Mucosa of descending colon (tissue), 3 donors: ENCODE measurements around the gene FHIT. TPM values are rescaled to one million over a fixed set of nuclear protein-coding genes. Genes with fewer than 3 reads are reported as not detected.

ENCODE experiments used
- ATAC-seq: fragments of 200-7000 bp; cut with Tn5 transposase; one replicate; pipeline ENCODE4 v1.9.1; 2020; ENCODE audit warnings: mild to moderate bottlenecking, moderate library complexity
- DNase-seq, 3 donors: peaks; one replicate each; pipeline ENCODE4 v3.0.0-alpha.2; 2020
- H3K36me3 ChIP-seq: fragments of 200-600 bp; one replicate; pipeline ENCODE4 v1.8.0; 2021; ENCODE audit warnings: low read depth, mild to moderate bottlenecking
- H3K4me1 ChIP-seq: fragments of 200-600 bp; one replicate; pipeline ENCODE4 v1.8.0; 2021; ENCODE audit warnings: low read depth, mild to moderate bottlenecking
- H3K4me3 ChIP-seq: fragments of 200-600 bp; one replicate; pipeline ENCODE4 v1.8.0; 2021; ENCODE audit warnings: mild to moderate bottlenecking
- H3K9me3 ChIP-seq: fragments of 200-600 bp; one replicate; pipeline ENCODE4 v1.8.0; 2021; ENCODE audit warnings: mild to moderate bottlenecking
- CTCF ChIP-seq: fragments of 200-600 bp; IDR thresholded peaks from one replicate; pipeline ENCODE4 v1.8.0; 2022; ENCODE audit warnings: antibody characterized with exemption, mild to moderate bottlenecking
- intact Hi-C, 2 donors: fragments of 100-400 bp; cut with DNase I in 1 of 2; cut with micrococcal nuclease in 1 of 2; formaldehyde crosslinking; loops; one replicate each; pipeline versions ENCODE4 v1.11.0 to v1.11.1; 2022; cut with DNase I, micrococcal nuclease
- total RNA-seq, 3 donors: library from RNA; stranded (reverse); fragmentation: NEBNext Ultra II Directional in 2 of 3; extraction: Animal tissue kit (Norgen Biotek cat#: 25700) in 2 of 3; gene quantifications; one replicate each; pipeline versions ENCODE4 v1.2.1 to v1.2.4, GENCODE V29; 2021 to 2023
- donor health status: DM: no; HTN: no; CAD: no; lungs with moderate emphysema.
- donor health status: DM: no; HTN: no; CAD: no.
- donor health status: DM: no; HTN: yes; CAD: no.

Gene FHIT
- total RNA-seq, 3 donors from 2014 or later = 8.9 to 20.7 (median 18.6) TPM

- DNase-seq (no peak), ATAC-seq (no peak)
- no peak for TF ChIP-seq CTCF
- no peaks in the 10 kb centered on the region for H3K4me1 ChIP-seq
- no peak overlapping the region for H3K4me3 ChIP-seq
- H3K9me3 ChIP-seq = no peaks in the 10 kb centered on the region
- H3K36me3 ChIP-seq = no peaks in the 10 kb centered on the region
- intact Hi-C loops = no loop called here
These were observed 1034.7 kb downstream of the FHIT start for GRCh38 chr3:60216462-60217075.

- ATAC-seq = no peak
- H3K36me3 ChIP-seq = no peaks in the 10 kb centered on the region
These were observed 1035.3 kb downstream of the FHIT start for GRCh38 chr3:60215946-60216345.

GRCh38 chr3:60207905-60208304, 1043.3 kb downstream of the FHIT start:
- ATAC-seq = no peak
- intact Hi-C loops = no loop called here
- no peak overlapping the region for H3K4me3 ChIP-seq
- no peak for TF ChIP-seq CTCF
- no peaks in the 10 kb centered on the region for H3K36me3 ChIP-seq
- no peaks in the 10 kb centered on the region for H3K4me1 ChIP-seq
- no peak for DNase-seq
- no peaks in the 10 kb centered on the region for H3K9me3 ChIP-seq

More at GRCh38 chr3:60215946-60216345, 1035.3 kb downstream of the FHIT start:
- H3K9me3 ChIP-seq = no peaks in the 10 kb centered on the region
- H3K4me3 ChIP-seq = no peak overlapping the region
- no peak for TF ChIP-seq CTCF
- intact Hi-C loops = no loop called here
- no peaks in the 10 kb centered on the region for H3K4me1 ChIP-seq
- no peak for DNase-seq

- H3K9me3 ChIP-seq = no peaks in the 10 kb centered on the region
- no peaks in the 10 kb centered on the region for H3K4me1 ChIP-seq
- no peak for DNase-seq
- no peak overlapping the region for H3K4me3 ChIP-seq
- no peaks in the 10 kb centered on the region for H3K36me3 ChIP-seq
- no peak for TF ChIP-seq CTCF
- no peak for ATAC-seq
- intact Hi-C loops = no loop called here
These were observed 1045.0 kb downstream of the FHIT start for GRCh38 chr3:60206206-60206605.

GRCh38 chr3:60202052-60202726, 1049.1 kb downstream of the FHIT start:
- DNase-seq (no peak), ATAC-seq (no peak)
- Histone ChIP-seq H3K36me3 (no peaks in the 10 kb centered on the region), H3K4me3 (no peak overlapping the region), H3K4me1 (no peaks in the 10 kb centered on the region), H3K9me3 (no peaks in the 10 kb centered on the region)
- TF ChIP-seq CTCF = no peak
- intact Hi-C loops = no loop called here
